C4-2B (cell line): ENCODE data around the gene PCSK5.

Source experiments
- H3K27ac ChIP-seq: fragments of 450-650 bp; 2 replicates; pipeline ENCODE4 v1.5.1; 2017
- ZFX ChIP-seq: fragments of 450-650 bp; IDR thresholded peaks from 2 replicates; pipeline ENCODE4 v1.6.1; 2017
- TF ChIP-seq, protein P1 (sequence below): fragments of 450-650 bp; conservative IDR thresholded peaks from 2 replicates; pipeline ENCODE4 v1.5.1; 2017; ENCODE audit warnings: mild to moderate bottlenecking

The PCSK5 gene

DNA sequence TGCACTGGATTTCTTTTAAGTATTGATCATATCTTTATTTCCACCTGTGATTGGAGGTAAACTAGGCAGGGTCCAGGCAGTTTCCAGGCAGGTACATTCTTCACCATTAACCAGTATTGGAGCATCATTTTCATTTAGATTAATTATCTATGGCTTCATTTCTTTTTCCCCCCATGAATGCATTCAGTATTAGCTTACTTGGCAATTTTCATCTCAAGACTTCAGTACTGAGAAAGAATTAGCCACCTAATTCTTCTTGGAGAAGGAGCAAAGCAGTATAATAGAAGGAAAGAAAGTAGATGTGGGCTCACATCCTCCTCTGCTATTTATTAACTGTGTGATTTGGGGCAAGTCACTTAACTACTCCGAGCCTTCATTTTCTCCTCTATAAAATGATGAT lies 295.0 kb downstream of the PCSK5 start:
- H3K27ac ChIP-seq, result no peak overlapping the region
- TF ChIP-seq ZFX, result no peak
- TF ChIP-seq, protein P1, sequence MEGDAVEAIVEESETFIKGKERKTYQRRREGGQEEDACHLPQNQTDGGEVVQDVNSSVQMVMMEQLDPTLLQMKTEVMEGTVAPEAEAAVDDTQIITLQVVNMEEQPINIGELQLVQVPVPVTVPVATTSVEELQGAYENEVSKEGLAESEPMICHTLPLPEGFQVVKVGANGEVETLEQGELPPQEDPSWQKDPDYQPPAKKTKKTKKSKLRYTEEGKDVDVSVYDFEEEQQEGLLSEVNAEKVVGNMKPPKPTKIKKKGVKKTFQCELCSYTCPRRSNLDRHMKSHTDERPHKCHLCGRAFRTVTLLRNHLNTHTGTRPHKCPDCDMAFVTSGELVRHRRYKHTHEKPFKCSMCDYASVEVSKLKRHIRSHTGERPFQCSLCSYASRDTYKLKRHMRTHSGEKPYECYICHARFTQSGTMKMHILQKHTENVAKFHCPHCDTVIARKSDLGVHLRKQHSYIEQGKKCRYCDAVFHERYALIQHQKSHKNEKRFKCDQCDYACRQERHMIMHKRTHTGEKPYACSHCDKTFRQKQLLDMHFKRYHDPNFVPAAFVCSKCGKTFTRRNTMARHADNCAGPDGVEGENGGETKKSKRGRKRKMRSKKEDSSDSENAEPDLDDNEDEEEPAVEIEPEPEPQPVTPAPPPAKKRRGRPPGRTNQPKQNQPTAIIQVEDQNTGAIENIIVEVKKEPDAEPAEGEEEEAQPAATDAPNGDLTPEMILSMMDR, result no peak

DNA sequence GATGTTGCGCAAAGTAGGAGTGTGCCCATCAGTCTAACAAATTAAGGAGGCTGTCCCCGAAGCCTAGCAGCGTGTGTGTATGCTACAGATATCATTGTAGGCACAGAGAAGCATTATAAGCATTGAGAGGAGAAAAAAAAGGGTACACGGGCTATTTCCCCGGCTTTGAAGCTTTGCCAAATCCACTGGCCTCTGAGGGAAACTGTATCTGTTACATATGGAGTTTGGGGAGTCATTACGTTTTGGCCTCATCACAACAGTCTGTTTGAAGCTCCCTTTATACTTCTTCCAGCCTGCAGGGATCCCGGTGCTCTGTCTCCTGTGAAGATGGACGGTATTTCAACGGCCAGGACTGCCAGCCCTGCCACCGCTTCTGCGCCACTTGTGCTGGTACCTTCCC lies 297.8 kb downstream of the PCSK5 start:
- no peak for TF ChIP-seq ZFX
- TF ChIP-seq, protein P1, result no peak

DNA sequence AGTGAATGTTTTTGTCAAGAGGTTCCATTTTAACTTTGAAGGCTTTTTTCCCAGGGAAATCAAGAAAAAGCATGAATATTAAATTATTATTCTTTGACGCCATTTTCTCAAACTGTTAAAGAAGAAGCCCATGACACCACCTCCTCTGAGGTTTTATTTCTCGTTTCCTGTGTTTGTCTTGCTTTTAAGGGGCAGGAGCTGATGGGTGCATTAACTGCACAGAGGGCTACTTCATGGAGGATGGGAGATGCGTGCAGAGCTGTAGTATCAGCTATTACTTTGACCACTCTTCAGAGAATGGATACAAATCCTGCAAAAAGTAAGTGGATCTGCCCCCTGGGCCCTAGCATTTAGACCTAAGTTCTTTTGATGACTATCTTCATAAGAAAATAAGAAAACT lies 298.4 kb downstream of the PCSK5 start:
- TF ChIP-seq, protein P1, result no peak
- no peak for TF ChIP-seq ZFX
- no peak overlapping the region for H3K27ac ChIP-seq

More for the DNA sequence above, 297.8 kb downstream of the PCSK5 start:
- no peak overlapping the region for H3K27ac ChIP-seq

DNA sequence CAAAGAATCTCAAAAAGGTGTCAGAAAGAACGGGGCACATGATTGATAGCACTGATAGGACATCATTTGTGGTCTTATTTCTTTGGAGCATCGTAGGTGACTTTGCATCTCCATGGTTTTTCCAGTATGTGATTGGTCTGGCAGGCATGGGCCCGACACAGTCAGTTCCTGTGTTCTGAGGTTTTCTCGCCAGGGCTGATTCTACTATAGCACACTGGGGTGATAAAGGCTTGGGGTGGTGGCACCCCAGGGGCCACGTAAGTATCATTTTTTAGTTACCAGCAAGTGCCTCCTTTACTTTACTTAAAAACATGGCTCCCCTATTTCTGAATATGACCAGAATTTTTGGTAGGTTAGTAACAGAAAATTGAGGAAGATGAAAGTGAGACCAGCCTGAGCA lies 301.0 kb downstream of the PCSK5 start:
- no peak overlapping the region for H3K27ac ChIP-seq
- TF ChIP-seq ZFX, result no peak
- TF ChIP-seq, protein P1, result no peak

DNA sequence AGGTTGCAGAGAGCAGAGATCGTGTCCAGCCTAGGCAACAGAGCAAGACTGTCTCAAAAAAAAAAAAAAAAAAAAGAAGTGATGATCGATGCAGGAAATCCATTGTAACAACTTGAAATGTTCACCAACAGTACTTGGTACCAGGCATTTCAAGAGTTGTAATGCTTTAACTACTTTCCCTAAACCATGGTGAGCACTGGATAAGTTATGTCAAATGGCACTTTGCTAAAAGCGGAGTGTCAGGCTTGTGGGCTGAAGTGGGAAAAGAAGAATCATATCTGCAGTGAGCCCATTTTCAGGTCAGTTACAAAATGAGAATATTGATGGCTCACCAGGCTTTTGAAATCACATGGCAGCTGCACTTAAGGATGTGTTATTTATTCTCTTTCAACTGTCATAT lies 301.5 kb downstream of the PCSK5 start:
- no peak for TF ChIP-seq ZFX
- TF ChIP-seq, protein P1, result no peak
- no peak overlapping the region for H3K27ac ChIP-seq

DNA sequence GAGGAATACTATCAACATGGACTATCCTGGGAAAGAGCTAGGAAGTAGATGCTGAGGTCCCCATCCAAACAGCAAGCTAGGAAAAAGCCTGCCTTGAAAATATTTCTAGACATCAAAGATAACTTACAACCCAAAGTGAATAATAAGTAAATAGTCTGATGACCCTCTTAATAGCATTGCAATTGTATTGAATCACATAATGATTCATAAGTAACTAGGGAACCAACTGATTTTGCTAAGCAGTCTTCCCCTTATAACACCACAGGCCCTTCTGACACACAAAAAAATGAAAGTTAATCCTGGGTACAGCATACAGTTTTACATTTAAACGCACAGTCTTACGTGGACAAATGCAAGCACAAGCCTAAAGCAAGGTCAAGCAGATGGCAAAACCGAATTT lies 304.4 kb downstream of the PCSK5 start:
- TF ChIP-seq, protein P1, result no peak
- no peak for TF ChIP-seq ZFX
- no peak overlapping the region for H3K27ac ChIP-seq

DNA sequence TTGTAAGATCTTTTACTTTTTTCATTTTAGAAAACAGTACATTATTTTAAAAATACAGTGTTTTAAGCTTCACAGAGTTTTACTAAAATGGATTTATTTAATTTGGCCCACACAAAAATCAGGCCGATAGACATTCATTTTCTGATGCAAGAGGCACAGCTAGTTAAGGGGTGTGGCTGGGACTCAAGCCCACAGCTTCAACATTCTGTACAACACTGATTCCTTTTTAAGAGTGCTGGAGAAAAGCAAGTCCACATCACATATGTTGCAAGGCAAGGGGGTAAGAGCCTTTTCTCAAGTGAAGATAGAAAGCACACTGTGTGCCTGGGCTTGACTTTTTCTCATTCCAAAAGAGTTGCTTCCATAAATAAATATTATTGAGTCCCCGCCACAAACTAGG lies 307.9 kb downstream of the PCSK5 start:
- no peak overlapping the region for H3K27ac ChIP-seq
- TF ChIP-seq ZFX, result no peak
- TF ChIP-seq, protein P1, result no peak
